Motor neuron (in vitro differentiated cells): ENCODE data around the gene TKTL2. TPM values are rescaled to one million over a fixed set of nuclear protein-coding genes. Genes with fewer than 3 reads are reported as not detected.
A peak's percentile ranks its signal among the peaks of the same experiment; 100 is the strongest.
"Not testable (repeated sequence)": the region's sequence is repeated elsewhere in the genome, so short reads cannot be mapped to it uniquely, and the experiment has no call there.

Experiments used
- ATAC-seq, 8 experiments: fragments of 200-7000 bp; cut with Tn5 transposase; replicated peaks in 6 of 8; 2 replicates each; pipeline ENCODE4 v1.8.0; 2021; ENCODE audit warnings: mild to moderate bottlenecking in 8 of 8, moderate library complexity in 8 of 8
- H3K27ac ChIP-seq, 2 donors: fragments of 250-450 bp; sonication (Bioruptor Pico); 2 replicates each; pipeline ENCODE4 v1.9.0; 2021; ENCODE audit warnings: antibody characterized with exemption in 2 of 2, mild to moderate bottlenecking in 2 of 2, moderate library complexity in 1 of 2
- H3K4me1 ChIP-seq, 2 donors: fragments of 250-450 bp; sonication (Bioruptor Pico); replicated peaks in 1 of 2; 2 replicates each; pipeline ENCODE4 v1.6.1; 2021; ENCODE audit warnings: antibody characterized with exemption in 2 of 2, mild to moderate bottlenecking in 2 of 2, moderate library complexity in 1 of 2
- H3K4me3 ChIP-seq, 5 donors: fragments of 250-450 bp; sonication (Bioruptor Pico); 2 replicates each; pipeline ENCODE4 v1.9.0; 2021; ENCODE audit warnings: antibody characterized with exemption in 5 of 5, mild to moderate bottlenecking in 5 of 5, moderate library complexity in 4 of 5
- WGBS, 10 experiments: fragments of 450-650 bp; shearing (Covaris generic); methylation state at CpG; one replicate each; pipeline ENCODE4 v1.0.0; 2022; 5-methylcytosine and 5-hydroxymethylcytosine counted together
- in situ Hi-C, 9 experiments: fragments of 400-800 bp; cut with MboI; loops; one replicate each; pipeline ENCODE4 v1.15.0; 2021; ENCODE audit warnings: low sequenced_read_pairs in 9 of 9, low pct_unique_long_range_greater_than_20kb in 2 of 9; ENCODE audit not compliant: unreplicated experiment in 9 of 9
- total RNA-seq, 8 experiments: library from RNA; unstranded; fragments of 300-600 nt; gene quantifications; 2 replicates each; pipeline versions ENCODE4 v1.2.3 to v1.2.4, GENCODE V29; 2022

Gene TKTL2
- total RNA-seq, 8 experiments from 2014 or later = 0.08 to 0.71 (median 0.14) TPM; not detected in 3

DNA sequence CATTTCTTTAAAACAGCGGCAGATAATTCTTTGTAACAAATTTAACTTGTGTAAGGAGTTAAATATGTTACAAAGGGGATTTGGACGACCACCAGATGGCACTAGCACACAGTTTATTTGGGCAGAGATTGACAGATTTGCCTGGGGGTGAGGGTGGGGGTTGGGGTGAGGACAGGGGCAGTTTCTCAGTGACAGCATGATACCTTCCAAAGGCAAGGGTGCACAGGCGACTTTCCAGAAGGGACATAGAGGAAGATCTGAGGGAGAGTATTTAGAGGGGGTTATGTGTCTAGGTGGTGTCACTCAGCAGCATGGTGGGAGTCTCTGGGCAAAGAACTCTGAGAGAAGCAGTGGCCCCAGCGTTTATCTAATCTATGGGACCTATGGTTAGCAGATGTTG, 11.4 kb upstream of the TKTL2 start:
- in situ Hi-C loops = loop anchor here in 2 of 9 experiments (25.0 kb wide), 1 partner anchor 1252 kb away; no protein-coding TSS in a partner anchor
- Histone ChIP-seq H3K4me3 (no peak overlapping the region), H3K27ac (no peak overlapping the region), H3K4me1 (peaks cover 0 to 3% of the 10 kb centered on the region in 2 donors)
- WGBS, 10 experiments = 0 to 50% (median 19%) methylated on average over 1 to 3 of the region's 4 CpGs; no CpG with 5 or more reads in 1 of the 10 experiments
- ATAC-seq = peak in 4 of 8 experiments; percentile 35 to 78 (median 52)

DNA sequence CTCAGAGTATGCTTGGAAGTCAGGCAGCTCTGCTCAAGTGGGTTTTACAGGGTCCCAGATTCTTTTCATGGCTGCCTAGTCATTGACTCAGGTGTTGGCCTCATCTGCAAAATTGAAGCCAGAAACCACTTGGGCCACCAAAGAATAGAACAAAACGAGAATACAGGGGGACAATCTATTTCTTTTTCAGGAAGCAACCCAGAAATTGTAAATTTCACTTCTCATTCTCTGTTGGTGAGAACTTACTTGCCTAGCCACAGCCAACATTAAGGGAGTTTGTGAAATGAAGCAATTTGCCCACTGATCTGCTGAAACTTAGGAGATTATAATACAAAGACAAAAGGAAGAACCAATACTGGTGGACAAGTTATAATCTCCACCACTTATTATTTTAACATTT, 8.6 kb upstream of the TKTL2 start:
- ATAC-seq = no peak
- 0 to 83% (median 27%) methylated on average over 1 of the region's 1 CpG; no CpG with 5 or more reads in 2 of the 10 experiments for WGBS, 10 experiments
- in situ Hi-C loops = loop anchor here in 2 of 9 experiments (25.0 kb wide), 1 partner anchor 1255 kb away; no protein-coding TSS in a partner anchor
- Histone ChIP-seq H3K4me3 (no peak overlapping the region), H3K4me1 (peaks cover 0 to 3% of the 10 kb centered on the region in 2 donors), H3K27ac (no peak overlapping the region)

DNA sequence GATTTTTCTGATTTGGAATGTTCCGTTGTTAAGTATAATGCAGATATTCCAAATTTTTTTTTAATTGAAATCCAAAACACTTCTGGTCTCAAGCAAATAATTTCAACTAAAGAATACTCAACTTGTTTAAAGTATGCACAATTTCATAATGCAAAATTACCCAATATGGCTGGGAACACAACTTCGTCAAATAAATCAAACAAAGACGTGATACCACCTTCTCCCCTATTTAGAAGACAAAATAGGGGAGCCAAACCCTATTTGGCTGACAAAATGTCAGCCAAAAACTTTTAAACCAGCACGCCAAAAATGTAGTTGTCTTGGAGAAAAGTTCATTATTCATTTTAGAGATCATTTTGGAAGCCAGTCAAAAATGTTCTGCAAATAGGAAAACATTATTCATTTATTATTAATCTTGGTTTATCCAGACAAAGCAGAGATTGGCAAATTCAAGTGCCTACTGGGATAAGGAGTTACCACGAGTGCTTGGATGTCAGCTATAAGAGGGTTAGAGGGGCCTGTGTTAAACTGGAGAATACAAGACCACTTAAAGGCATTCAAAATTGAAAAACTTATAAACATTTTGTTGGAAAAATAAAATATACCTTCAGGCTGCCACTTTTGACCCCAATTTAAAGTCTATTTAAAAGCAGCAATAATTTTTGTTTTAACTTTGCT, 3.3 kb upstream of the TKTL2 start:
- no peak for ATAC-seq
- 19 to 100% (median 88%) methylated on average over 2 to 5 of the region's 5 CpGs for WGBS, 10 experiments
- Histone ChIP-seq H3K4me1 (no peaks in the 10 kb centered on the region), H3K4me3 (no peak overlapping the region), H3K27ac (no peak overlapping the region)
- in situ Hi-C loops = loop anchor here in 2 of 9 experiments (25.0 kb wide), 1 partner anchor 1260 kb away; no protein-coding TSS in a partner anchor

DNA sequence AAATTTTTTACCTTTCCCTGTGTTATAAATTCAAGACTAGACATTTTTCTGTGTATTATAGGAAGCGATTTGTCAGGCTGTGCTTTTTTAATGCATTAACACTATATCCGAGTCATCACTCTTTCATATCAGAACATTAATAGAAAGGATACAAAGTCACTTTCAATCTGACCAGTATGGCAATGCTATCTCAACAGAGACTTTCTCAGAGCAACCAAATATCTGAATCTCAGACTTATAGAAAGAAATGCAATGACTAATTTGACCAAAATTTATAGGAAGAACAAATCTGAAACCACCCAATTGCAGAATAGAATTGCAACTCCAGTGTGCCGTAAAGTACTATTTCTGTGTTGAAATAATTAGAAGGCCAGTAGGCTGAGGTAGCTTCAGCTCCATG, 473 bp upstream of the TKTL2 start:
- Histone ChIP-seq H3K27ac (no peak overlapping the region), H3K4me1 (no peaks in the 10 kb centered on the region), H3K4me3 (no peak overlapping the region)
- ATAC-seq = no peak
- in situ Hi-C loops = no loop called here
- 54 to 100% (median 100%) methylated on average over 1 to 3 of the region's 3 CpGs for WGBS, 10 experiments

GRCh38 chr4:163473130-163473529, 424 bp downstream of the TKTL2 start:
- in situ Hi-C loops = no loop called here
- Histone ChIP-seq H3K4me1 (no peaks in the 10 kb centered on the region), H3K4me3 (no peak overlapping the region), H3K27ac (no peak overlapping the region)
- no peak for ATAC-seq
- WGBS, 10 experiments = 55 to 100% (median 88%) methylated on average over 1 to 12 of the region's 14 CpGs

DNA sequence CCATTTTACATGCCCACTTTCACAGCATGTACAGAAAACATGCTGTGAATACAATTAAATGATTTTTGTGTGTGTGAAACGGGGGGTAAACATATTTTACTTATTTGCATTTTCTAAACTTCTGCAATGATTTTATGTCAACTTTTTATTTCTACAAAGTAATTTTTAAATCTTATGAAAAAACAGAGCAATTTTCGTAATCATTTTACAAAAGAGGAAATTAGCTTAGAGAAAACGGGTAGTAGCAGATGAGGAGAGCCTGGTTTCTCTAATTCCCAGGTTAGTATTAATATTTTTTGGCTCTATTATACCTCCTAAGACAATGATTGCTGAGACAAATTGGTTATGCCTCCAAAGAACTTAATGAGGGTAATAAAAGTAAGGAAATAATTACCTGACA, 3.2 kb downstream of the TKTL2 start:
- in situ Hi-C loops = no loop called here
- 6 to 100% (median 57%) methylated on average over 1 to 3 of the region's 3 CpGs; no CpG with 5 or more reads in 1 of the 10 experiments for WGBS, 10 experiments
- no peak for ATAC-seq
- H3K27ac ChIP-seq = no peak overlapping the region
- H3K4me1 ChIP-seq = no peaks in the 10 kb centered on the region
- H3K4me3 ChIP-seq = no peak overlapping the region

DNA sequence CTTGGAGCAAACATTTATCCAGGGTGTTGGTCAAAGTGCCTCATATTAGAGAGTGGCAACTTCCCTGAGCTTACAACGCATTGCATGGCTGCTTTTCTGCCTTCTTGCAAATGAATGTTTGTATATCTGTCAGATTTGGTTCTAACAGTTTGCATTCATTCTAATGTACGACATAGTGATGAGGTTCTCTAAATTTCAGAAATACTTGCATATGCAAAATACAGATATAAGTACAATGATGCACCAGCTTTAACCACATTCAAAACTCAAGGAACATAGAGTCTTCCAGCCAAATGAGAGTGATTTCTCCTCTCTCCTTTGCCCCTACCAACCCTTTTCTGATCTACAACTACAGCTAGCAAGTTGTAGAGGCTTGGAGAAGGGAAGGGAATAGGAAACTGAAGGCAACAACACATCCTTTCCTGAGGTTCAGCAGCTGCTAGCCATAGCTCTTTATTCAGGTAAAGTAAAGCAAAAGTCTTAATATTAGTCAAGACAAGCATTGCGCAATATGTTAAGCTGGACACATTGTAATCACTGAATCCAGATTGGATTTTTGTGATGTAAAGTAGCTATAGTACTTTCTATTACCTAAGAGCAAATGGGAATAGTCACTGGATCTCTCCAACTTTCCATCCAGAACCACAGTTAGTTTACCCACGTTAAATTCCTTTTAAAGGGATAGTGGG, 6.3 kb downstream of the TKTL2 start:
- Histone ChIP-seq H3K27ac (no peak overlapping the region), H3K4me3 (no peak overlapping the region), H3K4me1 (no peaks in the 10 kb centered on the region)
- in situ Hi-C loops = no loop called here
- WGBS, 10 experiments = 7 to 100% (median 72%) methylated on average over 1 to 4 of the region's 4 CpGs
- peak in 2 of 8 experiments; percentile 59 to 60 for ATAC-seq

- WGBS, 10 experiments = 0 to 100% (median 70%) methylated on average over 1 to 5 of the region's 5 CpGs; no CpG with 5 or more reads in 1 of the 10 experiments
- Histone ChIP-seq H3K4me3 (no peak overlapping the region), H3K4me1 (no peaks in the 10 kb centered on the region), H3K27ac (no peak overlapping the region)
- peak in 2 of 8 experiments; percentile 45 to 47 for ATAC-seq
- in situ Hi-C loops = no loop called here
Observed at GRCh38 chr4:163462556-163462955, 11.0 kb downstream of the TKTL2 start.

- in situ Hi-C loops = no loop called here
- H3K4me3 ChIP-seq = no peak overlapping the region
- 5 to 69% (median 56%) methylated on average over 4 to 6 of the region's 6 CpGs for whole genome bisulfite sequencing, 10 experiments
- H3K4me1 ChIP-seq = peaks cover 4 to 5% of the 10 kb centered on the region in 2 donors
- peak; percentile 69 to 100 (median 100) for ATAC-seq
- peak overlapping the region in 1 of 2 donors; percentile 59 for H3K27ac ChIP-seq
Observed at GRCh38 chr4:163448540-163449203, 24.9 kb downstream of the TKTL2 start.

- no peak for ATAC-seq
- 0 to 100% (median 78%) methylated on average over 1 of the region's 1 CpG for WGBS, 10 experiments
Observed at GRCh38 chr4:163447481-163447880, 26.1 kb downstream of the TKTL2 start.

DNA sequence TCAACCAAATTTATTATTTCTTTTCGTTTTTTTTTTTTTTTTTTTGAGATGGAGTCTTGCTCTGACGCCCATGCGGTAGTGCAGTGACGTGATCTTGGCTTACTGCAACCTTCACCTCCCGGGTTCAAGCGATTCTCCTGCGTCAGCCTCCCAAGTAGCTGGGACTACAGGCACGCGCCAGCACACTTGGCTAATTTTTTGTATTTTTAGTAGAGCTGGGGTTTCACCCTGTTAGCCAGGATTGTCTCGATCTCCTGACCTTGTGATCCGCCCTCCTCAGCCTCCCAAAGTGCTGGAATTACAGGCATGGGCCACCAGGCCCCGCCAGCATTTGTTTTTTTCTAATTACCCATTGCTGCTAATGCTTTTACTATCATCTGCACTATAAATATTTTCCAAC, 26.5 kb downstream of the TKTL2 start:
- ATAC-seq, H3K27ac ChIP-seq, H3K4me1 ChIP-seq, H3K4me3 ChIP-seq, in situ Hi-C loops: not testable (repeated sequence)
- 21 to 100% (median 88%) methylated on average over 1 to 10 of the region's 12 CpGs; no CpG with 5 or more reads in 1 of the 10 experiments for WGBS, 10 experiments

More at GRCh38 chr4:163447481-163447880, 26.1 kb downstream of the TKTL2 start:
- no peak overlapping the region for H3K4me3 ChIP-seq
- in situ Hi-C loops = no loop called here
- H3K4me1 ChIP-seq = peaks cover 4 to 5% of the 10 kb centered on the region in 2 donors
- no peak overlapping the region for H3K27ac ChIP-seq

DNA sequence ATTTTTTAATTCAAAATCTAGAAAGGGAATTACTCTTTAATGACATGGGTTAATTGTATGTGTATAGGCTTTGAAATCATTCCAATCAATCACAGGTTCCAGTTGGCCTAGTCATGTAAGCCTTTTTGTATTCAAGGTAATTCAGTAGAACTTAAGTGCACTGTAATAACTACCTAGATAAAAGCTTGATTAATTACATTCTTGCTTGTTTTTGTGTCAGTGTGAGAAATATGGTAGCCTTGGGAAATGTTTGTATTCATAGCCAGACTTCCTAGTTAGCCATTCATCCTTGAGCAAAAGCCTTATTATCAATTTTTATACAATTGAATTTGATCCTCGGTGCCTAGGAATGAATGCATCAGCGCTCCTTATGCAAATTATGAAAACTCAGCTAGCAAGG, 33.5 kb downstream of the TKTL2 start:
- WGBS, 10 experiments = 0 to 100% (median 67%) methylated on average over 1 to 2 of the region's 2 CpGs; no CpG with 5 or more reads in 3 of the 10 experiments
- Histone ChIP-seq H3K4me3 (no peak overlapping the region), H3K4me1 (peaks cover 0 to 3% of the 10 kb centered on the region in 2 donors), H3K27ac (no peak overlapping the region)
- in situ Hi-C loops = no loop called here
- peak in 4 of 8 experiments; percentile 18 to 53 (median 44) for ATAC-seq
